VCaP (cell line): ENCODE results near the gene GIMAP2.

Experiments
- H3K27ac ChIP-seq: fragments of 450-650 bp; 2 replicates; pipeline ENCODE4 v1.5.1; 2017
- TF ChIP-seq, protein P1 (sequence below): fragments of 450-650 bp; conservative IDR thresholded peaks from 2 replicates; pipeline ENCODE4 v1.5.1; 2017; ENCODE audit warnings: mild to moderate bottlenecking, moderate library complexity

The GIMAP2 gene

GRCh38 chr7:150719436-150719835 lies 33.9 kb downstream of the GIMAP2 start:
- no peak overlapping the region for H3K27ac ChIP-seq
- TF ChIP-seq, protein P1, sequence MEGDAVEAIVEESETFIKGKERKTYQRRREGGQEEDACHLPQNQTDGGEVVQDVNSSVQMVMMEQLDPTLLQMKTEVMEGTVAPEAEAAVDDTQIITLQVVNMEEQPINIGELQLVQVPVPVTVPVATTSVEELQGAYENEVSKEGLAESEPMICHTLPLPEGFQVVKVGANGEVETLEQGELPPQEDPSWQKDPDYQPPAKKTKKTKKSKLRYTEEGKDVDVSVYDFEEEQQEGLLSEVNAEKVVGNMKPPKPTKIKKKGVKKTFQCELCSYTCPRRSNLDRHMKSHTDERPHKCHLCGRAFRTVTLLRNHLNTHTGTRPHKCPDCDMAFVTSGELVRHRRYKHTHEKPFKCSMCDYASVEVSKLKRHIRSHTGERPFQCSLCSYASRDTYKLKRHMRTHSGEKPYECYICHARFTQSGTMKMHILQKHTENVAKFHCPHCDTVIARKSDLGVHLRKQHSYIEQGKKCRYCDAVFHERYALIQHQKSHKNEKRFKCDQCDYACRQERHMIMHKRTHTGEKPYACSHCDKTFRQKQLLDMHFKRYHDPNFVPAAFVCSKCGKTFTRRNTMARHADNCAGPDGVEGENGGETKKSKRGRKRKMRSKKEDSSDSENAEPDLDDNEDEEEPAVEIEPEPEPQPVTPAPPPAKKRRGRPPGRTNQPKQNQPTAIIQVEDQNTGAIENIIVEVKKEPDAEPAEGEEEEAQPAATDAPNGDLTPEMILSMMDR: no peak

GRCh38 chr7:150719960-150720891 lies 34.7 kb downstream of the GIMAP2 start:
- H3K27ac ChIP-seq: no peak overlapping the region
- TF ChIP-seq, protein P1: no peak

DNA sequence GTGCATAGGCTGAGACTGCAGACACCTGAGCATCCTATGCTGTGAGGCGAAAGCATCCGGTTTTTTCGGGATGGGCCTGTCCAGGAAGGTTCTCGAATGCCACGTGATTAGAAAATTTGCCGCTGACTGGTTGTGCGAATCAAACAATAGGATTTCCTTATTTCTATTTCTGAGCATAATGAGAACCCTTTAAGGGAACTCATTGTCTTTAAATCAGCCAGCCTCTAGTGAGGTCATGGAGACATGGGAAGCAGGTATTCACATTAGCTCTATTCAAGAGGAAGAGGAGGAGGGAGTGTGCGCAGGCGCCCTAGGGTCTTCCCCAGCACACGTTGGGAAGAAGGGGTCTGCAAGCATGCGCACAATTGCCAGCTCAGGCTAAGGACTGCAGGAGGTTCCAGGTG lies 36.5 kb downstream of the GIMAP2 start:
- TF ChIP-seq, protein P1: no peak

GRCh38 chr7:150722431-150722931 lies 37.0 kb downstream of the GIMAP2 start:
- H3K27ac ChIP-seq: no peak overlapping the region
- TF ChIP-seq, protein P1: no peak

More for the DNA sequence above, 36.5 kb downstream of the GIMAP2 start:
- H3K27ac ChIP-seq: no peak overlapping the region

DNA sequence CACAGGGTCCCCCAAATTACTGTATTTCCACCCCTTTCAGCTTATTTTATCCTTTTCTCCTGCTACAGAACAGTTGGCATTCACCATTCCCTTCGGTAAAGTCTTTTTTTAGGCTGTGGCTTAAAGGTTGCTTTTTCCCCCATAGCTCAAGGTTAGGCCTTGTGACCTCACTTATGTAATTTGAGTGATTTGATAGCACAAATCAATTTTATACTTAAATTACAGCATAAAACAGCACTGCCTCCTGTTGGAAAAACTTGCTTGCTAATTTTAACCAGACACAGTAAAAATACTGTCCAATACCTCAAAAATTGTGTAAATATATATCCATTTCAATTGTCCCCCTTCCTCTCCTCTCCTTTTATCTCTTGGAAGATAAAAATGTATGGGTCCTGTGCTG lies 38.0 kb downstream of the GIMAP2 start:
- TF ChIP-seq, protein P1: no peak
- no peak overlapping the region for H3K27ac ChIP-seq

GRCh38 chr7:150727381-150727780 lies 41.9 kb downstream of the GIMAP2 start:
- TF ChIP-seq, protein P1: no peak
- H3K27ac ChIP-seq: no peak overlapping the region

GRCh38 chr7:150728011-150728410 lies 42.5 kb downstream of the GIMAP2 start:
- no peak overlapping the region for H3K27ac ChIP-seq
- TF ChIP-seq, protein P1: no peak
